GM18498 (cell line): ENCODE results near the gene GAREM1.

Experiments used
- ATAC-seq: cut with Tn5 transposase; IDR thresholded peaks from one replicate; pipeline ENCODE4 v1.9.1; 2021; ENCODE audit warnings: mild to moderate bottlenecking, moderate library complexity; ENCODE audit not compliant: unreplicated experiment

The GAREM1 gene

GRCh38 chr18:32335228-32335627, 135.5 kb downstream of the GAREM1 start:
- ATAC-seq: no peak

- no peak for ATAC-seq
These were observed 136.9 kb downstream of the GAREM1 start for GRCh38 chr18:32333781-32334180.

GRCh38 chr18:32332708-32333107, 138.0 kb downstream of the GAREM1 start:
- no peak for ATAC-seq

- ATAC-seq: no peak
These were observed 141.7 kb downstream of the GAREM1 start for GRCh38 chr18:32328974-32329373.

GRCh38 chr18:32328379-32328778, 142.3 kb downstream of the GAREM1 start:
- ATAC-seq: no peak

- ATAC-seq: no peak
These were observed 144.0 kb downstream of the GAREM1 start for GRCh38 chr18:32326450-32327308.

GRCh38 chr18:32324181-32324580, 146.5 kb downstream of the GAREM1 start:
- ATAC-seq: no peak

- no peak for ATAC-seq
These were observed 148.9 kb downstream of the GAREM1 start for GRCh38 chr18:32321826-32322225.

- no peak for ATAC-seq
These were observed 151.6 kb downstream of the GAREM1 start for GRCh38 chr18:32319084-32319483.

GRCh38 chr18:32318581-32318980, 152.1 kb downstream of the GAREM1 start:
- no peak for ATAC-seq

GRCh38 chr18:32317651-32318050, 153.0 kb downstream of the GAREM1 start:
- ATAC-seq: no peak

- ATAC-seq: no peak
These were observed 154.8 kb downstream of the GAREM1 start for GRCh38 chr18:32315881-32316280.

- ATAC-seq: no peak
These were observed 159.9 kb downstream of the GAREM1 start for GRCh38 chr18:32310774-32311173.

- no peak for ATAC-seq
These were observed 160.6 kb downstream of the GAREM1 start for GRCh38 chr18:32310101-32310500.

GRCh38 chr18:32308493-32309120, 162.1 kb downstream of the GAREM1 start:
- ATAC-seq: no peak

- ATAC-seq: no peak
These were observed 167.3 kb downstream of the GAREM1 start for GRCh38 chr18:32303400-32303799.

GRCh38 chr18:32302806-32303205, 167.9 kb downstream of the GAREM1 start:
- no peak for ATAC-seq

GRCh38 chr18:32301976-32302743, 168.5 kb downstream of the GAREM1 start:
- ATAC-seq: peak; percentile 81

- ATAC-seq: no peak
These were observed 169.3 kb downstream of the GAREM1 start for GRCh38 chr18:32301361-32301760.

- no peak for ATAC-seq
These were observed 169.8 kb downstream of the GAREM1 start for GRCh38 chr18:32300914-32301313.

- ATAC-seq: no peak
These were observed 171.2 kb downstream of the GAREM1 start for GRCh38 chr18:32299484-32299883.
